Smooth muscle cell (in vitro differentiated cells): Measurements from ENCODE around the gene LTBP3. TPM values are rescaled to one million over a fixed set of nuclear protein-coding genes. Genes with fewer than 3 reads are reported as not detected.
A peak's percentile ranks its signal among the peaks of the same experiment; 100 is the strongest.

Experiments used
- DNase-seq: peaks from one replicate; lab custom pipeline; 2025; ENCODE audit not compliant: unreplicated experiment; lab: John Stamatoyannopoulos, UW
- H2AFZ ChIP-seq: fragments of 200-600 bp; sonication (generic); 2 replicates; pipeline ENCODE4 v1.6.0; 2016; ENCODE audit warnings: antibody characterized with exemption, low read depth, mild to moderate bottlenecking
- H3F3A ChIP-seq: fragments of 200-600 bp; sonication (generic); 2 replicates; pipeline ENCODE4 v1.6.0; 2017; ENCODE audit warnings: antibody characterized with exemption, low read depth
- H3K27ac ChIP-seq: fragments of 200-600 bp; sonication (generic); 2 replicates; pipeline ENCODE4 v1.5.1; 2016; ENCODE audit warnings: low read depth, mild to moderate bottlenecking
- H3K27me3 ChIP-seq: fragments of 200-600 bp; sonication (generic); 2 replicates; pipeline ENCODE4 v1.6.1; 2016; ENCODE audit warnings: low read depth, mild to moderate bottlenecking
- H3K36me3 ChIP-seq: fragments of 200-600 bp; sonication (generic); 2 replicates; pipeline ENCODE4 v1.5.1; 2016; ENCODE audit warnings: low read depth
- H3K4me1 ChIP-seq: fragments of 200-600 bp; sonication (generic); 2 replicates; pipeline ENCODE4 v1.5.1; 2016; ENCODE audit warnings: low read depth
- H3K4me2 ChIP-seq: fragments of 200-600 bp; sonication (generic); 2 replicates; pipeline ENCODE4 v1.6.0; 2016; ENCODE audit warnings: mild to moderate bottlenecking
- H3K4me3 ChIP-seq: fragments of 200-600 bp; sonication (generic); 2 replicates; pipeline ENCODE4 v1.5.1; 2016; ENCODE audit warnings: mild to moderate bottlenecking
- H3K79me2 ChIP-seq: fragments of 200-600 bp; sonication (generic); 2 replicates; pipeline ENCODE4 v1.6.0; 2016; ENCODE audit warnings: low read depth, mild to moderate bottlenecking
- H3K9ac ChIP-seq: fragments of 200-600 bp; sonication (generic); 2 replicates; pipeline ENCODE4 v1.6.0; 2016; ENCODE audit warnings: low read depth
- H3K9me3 ChIP-seq: fragments of 200-600 bp; sonication (generic); replicated peaks from 2 replicates; pipeline ENCODE4 v1.5.1; 2016; ENCODE audit warnings: low read depth
- H4K20me1 ChIP-seq: fragments of 200-600 bp; sonication (generic); 2 replicates; pipeline ENCODE4 v1.6.0; 2016; ENCODE audit warnings: low read depth
- WGBS: methylation state at CpG from one replicate; pipeline ENCODE4 v1.1.7; 2016; ENCODE audit warnings: low lambda C conversion rate; 5-methylcytosine and 5-hydroxymethylcytosine counted together
- polyA plus RNA-seq: library from polyadenylated mRNA; unstranded; fragments of >200 nt; fragmentation: Nextera tagmentation; extraction: Ambion mirVana; gene quantifications from 2 replicates; pipeline ENCODE4 v1.2.1, GENCODE V29; 2016
- total RNA-seq: library from RNA; depleted of rRNA; stranded (reverse); fragments of >200 nt; gene quantifications from 2 replicates; pipeline ENCODE4 v1.2.3, GENCODE V29; 2014
- TF ChIP-seq, protein P1 (sequence below): fragments of 200-600 bp; sonication (generic); IDR thresholded peaks from 2 replicates; pipeline ENCODE4 v1.5.1; 2017; ENCODE audit warnings: borderline replicate concordance, mild to moderate bottlenecking, antibody characterized with exemption; ENCODE audit not compliant: insufficient read depth, poor library complexity, severe bottlenecking

LTBP3 gene
- total and polyA plus RNA-seq, 2 experiments from 2014 or later, result 33.6 to 46.4 TPM

DNA sequence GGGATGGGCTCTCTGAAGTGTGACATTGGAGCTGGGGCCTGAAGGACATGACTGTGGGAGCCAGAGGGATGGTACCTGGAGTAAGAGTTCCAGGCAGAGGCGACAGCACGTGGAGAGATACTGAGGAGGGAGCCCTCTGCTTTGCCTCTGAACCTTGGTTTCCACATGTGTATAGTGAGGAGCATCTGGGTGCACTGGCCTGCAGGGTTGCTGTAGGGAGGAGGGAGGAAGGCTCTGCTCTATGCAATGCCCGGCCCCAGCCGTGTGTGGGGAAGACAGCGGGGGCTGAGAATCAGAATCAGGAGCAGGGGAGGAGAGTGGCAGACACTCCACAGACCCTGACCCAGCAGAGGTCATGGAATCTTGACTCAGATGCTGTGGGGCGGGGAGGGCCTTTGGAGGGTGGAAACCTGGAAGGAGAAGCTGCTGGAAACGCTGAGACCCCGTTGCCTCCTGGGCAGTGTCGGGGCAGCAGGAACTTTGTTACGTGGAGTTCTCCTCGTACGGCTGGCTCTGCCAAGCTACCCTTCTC lies 29.3 kb downstream of the LTBP3 start:
- H4K20me1 ChIP-seq, result peaks cover 85% of the 10 kb centered on the region
- peaks cover 40% of the 10 kb centered on the region for H3K79me2 ChIP-seq
- H2AFZ ChIP-seq, result no peak overlapping the region
- H3K4me2 ChIP-seq, result no peak overlapping the region
- peaks cover 13% of the 10 kb centered on the region for H3F3A ChIP-seq
- H3K9ac ChIP-seq, result no peak overlapping the region
- DNase-seq, result no peak
- H3K4me1 ChIP-seq, result peaks cover 13% of the 10 kb centered on the region
- H3K9me3 ChIP-seq, result no peaks in the 10 kb centered on the region
- 97% methylated on average over 12 of the region's 12 CpGs for whole genome bisulfite sequencing
- no peaks in the 10 kb centered on the region for H3K36me3 ChIP-seq
- H3K27ac ChIP-seq, result no peak overlapping the region
- H3K27me3 ChIP-seq, result no peaks in the 10 kb centered on the region
- no peak overlapping the region for H3K4me3 ChIP-seq
- TF ChIP-seq, protein P1, sequence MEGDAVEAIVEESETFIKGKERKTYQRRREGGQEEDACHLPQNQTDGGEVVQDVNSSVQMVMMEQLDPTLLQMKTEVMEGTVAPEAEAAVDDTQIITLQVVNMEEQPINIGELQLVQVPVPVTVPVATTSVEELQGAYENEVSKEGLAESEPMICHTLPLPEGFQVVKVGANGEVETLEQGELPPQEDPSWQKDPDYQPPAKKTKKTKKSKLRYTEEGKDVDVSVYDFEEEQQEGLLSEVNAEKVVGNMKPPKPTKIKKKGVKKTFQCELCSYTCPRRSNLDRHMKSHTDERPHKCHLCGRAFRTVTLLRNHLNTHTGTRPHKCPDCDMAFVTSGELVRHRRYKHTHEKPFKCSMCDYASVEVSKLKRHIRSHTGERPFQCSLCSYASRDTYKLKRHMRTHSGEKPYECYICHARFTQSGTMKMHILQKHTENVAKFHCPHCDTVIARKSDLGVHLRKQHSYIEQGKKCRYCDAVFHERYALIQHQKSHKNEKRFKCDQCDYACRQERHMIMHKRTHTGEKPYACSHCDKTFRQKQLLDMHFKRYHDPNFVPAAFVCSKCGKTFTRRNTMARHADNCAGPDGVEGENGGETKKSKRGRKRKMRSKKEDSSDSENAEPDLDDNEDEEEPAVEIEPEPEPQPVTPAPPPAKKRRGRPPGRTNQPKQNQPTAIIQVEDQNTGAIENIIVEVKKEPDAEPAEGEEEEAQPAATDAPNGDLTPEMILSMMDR, result no peak

DNA sequence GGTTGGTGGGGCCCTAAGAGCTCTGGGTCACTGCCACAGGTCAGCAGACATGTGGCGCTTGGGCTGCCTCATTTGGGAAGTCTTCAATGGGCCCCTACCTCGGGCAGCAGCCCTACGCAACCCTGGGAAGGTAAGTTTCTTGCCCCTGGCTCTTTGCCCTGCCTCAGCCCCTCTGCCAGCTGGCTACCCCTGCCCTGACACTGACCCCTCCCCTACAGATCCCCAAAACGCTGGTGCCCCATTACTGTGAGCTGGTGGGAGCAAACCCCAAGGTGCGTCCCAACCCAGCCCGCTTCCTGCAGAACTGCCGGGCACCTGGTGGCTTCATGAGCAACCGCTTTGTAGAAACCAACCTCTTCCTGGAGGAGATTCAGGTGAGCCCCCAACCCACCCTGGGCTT lies 31.4 kb downstream of the LTBP3 start:
- Histone ChIP-seq H3K36me3 (no peaks in the 10 kb centered on the region), H4K20me1 (peaks cover 70% of the 10 kb centered on the region), H3K27ac (no peak overlapping the region), H3K4me2 (no peak overlapping the region), H2AFZ (no peak overlapping the region), H3F3A (peaks cover 26% of the 10 kb centered on the region), H3K79me2 (peaks cover 40% of the 10 kb centered on the region), H3K9me3 (no peaks in the 10 kb centered on the region), H3K9ac (no peak overlapping the region), H3K4me3 (no peak overlapping the region), H3K27me3 (no peaks in the 10 kb centered on the region), H3K4me1 (peaks cover 31% of the 10 kb centered on the region)
- no peak for DNase-seq
- TF ChIP-seq, protein P1, result no peak
- WGBS, result 98% methylated on average over 8 of the region's 8 CpGs

DNA sequence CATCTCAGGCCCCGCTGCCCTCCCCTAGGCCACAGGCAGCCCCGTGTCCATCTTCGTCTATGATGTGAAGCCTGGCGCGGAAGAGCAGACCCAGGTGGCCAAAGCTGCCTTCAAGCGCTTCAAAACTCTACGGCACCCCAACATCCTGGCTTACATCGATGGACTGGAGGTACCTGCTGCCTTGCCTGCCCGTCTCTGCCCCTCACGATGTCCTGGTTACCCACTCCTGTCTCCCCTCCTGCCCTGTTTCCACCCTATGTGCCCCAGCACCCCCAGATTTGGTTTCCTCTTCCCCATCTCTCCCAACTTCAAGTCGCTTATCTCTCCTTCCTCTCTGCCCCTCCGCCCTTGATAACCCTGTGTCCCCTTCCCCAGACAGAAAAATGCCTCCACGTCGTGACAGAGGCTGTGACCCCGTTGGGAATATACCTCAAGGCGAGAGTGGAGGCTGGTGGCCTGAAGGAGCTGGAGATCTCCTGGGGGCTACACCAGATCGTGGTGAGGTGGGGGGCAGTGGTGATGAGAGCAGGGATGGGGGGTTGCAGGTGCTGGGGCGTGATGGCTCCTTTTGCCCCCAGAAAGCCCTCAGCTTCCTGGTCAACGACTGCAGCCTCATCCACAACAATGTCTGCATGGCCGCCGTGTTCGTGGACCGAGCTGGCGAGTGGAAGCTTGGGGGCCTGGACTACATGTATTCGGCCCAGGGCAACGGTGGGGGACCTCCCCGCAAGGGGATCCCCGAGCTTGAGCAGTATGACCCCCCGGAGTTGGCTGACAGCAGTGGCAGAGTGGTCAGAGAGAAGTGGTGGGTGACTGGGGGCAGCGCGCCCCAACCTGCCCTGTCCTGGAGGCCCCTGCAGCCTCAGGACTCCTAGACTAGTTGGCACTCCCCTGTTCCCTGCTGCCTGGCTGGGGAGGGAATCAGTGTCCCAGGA lies 32.3 kb downstream of the LTBP3 start:
- Histone ChIP-seq H3K27ac (peak overlapping the region; percentile 96), H4K20me1 (peaks cover 61% of the 10 kb centered on the region), H3F3A (peaks cover 30% of the 10 kb centered on the region), H3K9me3 (no peaks in the 10 kb centered on the region), H3K4me3 (peak overlapping the region; percentile 100), H3K4me2 (peak overlapping the region; percentile 100), H3K79me2 (peaks cover 40% of the 10 kb centered on the region), H3K9ac (peak overlapping the region; percentile 100), H3K36me3 (no peaks in the 10 kb centered on the region), H3K4me1 (peaks cover 34% of the 10 kb centered on the region), H3K27me3 (no peaks in the 10 kb centered on the region), H2AFZ (no peak overlapping the region)
- TF ChIP-seq, protein P1, result no peak
- DNase-seq, result no peak
- WGBS, result 65% methylated on average over 29 of the region's 31 CpGs
